H1 (cell line): ENCODE data around the gene PLEKHG5. TPM values are rescaled to one million over a fixed set of nuclear protein-coding genes. Genes with fewer than 3 reads are reported as not detected.

Source experiments
- CTCF ChIA-PET: fragments of 300-600 bp; sonication (Branson Sonifier 250); formaldehyde crosslinking; loops from one replicate; lab custom pipeline; 2021; ENCODE audit not compliant: partially characterized antibody; lab: Charles Lee
- POLR2A ChIA-PET: fragments of 300-600 bp; sonication (Branson Sonifier 250); formaldehyde crosslinking; loops from one replicate; lab custom pipeline; 2021; ENCODE audit warnings: inconsistent platforms; ENCODE audit not compliant: partially characterized antibody; lab: Charles Lee
- DNase-seq, 2 experiments: peaks; one replicate each; pipeline versions ENCODE4 v3.0.0 to v3.0.0-alpha.2; 2010 to 2022; ENCODE audit warnings: low spot score in 2 of 2, low read depth in 1 of 2, mixed read lengths in 1 of 2
- FAIRE-seq: peaks from 2 replicates; lab custom pipeline; 2011; peaks lifted over from hg19 to GRCh38; lab: Jason Lieb, UNC
- H2AFZ ChIP-seq: 2 replicates; pipeline ENCODE4 v1.8.1; 2012; ENCODE audit warnings: low read length, inconsistent platforms
- H2AK5ac ChIP-seq: 2 replicates; pipeline ENCODE4 v1.6.1; 2013; ENCODE audit warnings: low read depth, low read length
- H2BK120ac ChIP-seq: replicated peaks from 2 replicates; pipeline ENCODE3; 2013; ENCODE audit warnings: low read depth, low read length, inconsistent platforms
- H2BK12ac ChIP-seq: 2 replicates; pipeline ENCODE4 v1.6.1; 2013; ENCODE audit warnings: low read depth, low read length
- H2BK15ac ChIP-seq: 2 replicates; pipeline ENCODE4 v1.6.1; 2013; ENCODE audit warnings: low read length
- H2BK20ac ChIP-seq: 2 replicates; pipeline ENCODE4 v1.6.1; 2013; ENCODE audit warnings: low read length
- H2BK5ac ChIP-seq: 2 replicates; pipeline ENCODE4 v1.6.1; 2013; ENCODE audit warnings: low read depth, low read length
- H3K14ac ChIP-seq: 2 replicates; pipeline ENCODE4 v1.6.1; 2013; ENCODE audit warnings: inconsistent platforms; ENCODE audit not compliant: insufficient read length
- H3K18ac ChIP-seq: 2 replicates; pipeline ENCODE4 v1.6.1; 2013; ENCODE audit warnings: low read length; ENCODE audit errors: extremely low read depth
- H3K23ac ChIP-seq: 2 replicates; pipeline ENCODE4 v1.6.1; 2013; ENCODE audit warnings: inconsistent platforms; ENCODE audit not compliant: insufficient read length
- H3K23me2 ChIP-seq: 2 replicates; pipeline ENCODE4 v1.6.1; 2013; ENCODE audit warnings: low read depth, low read length
- H3K27ac ChIP-seq: 2 replicates; pipeline ENCODE4 v1.6.1; 2011; ENCODE audit warnings: low read depth, low read length, inconsistent platforms
- H3K27me3 ChIP-seq, 4 experiments: replicated peaks in 1 of 4; 1 replicate in 1 of 4; 2 replicates in 3 of 4; pipeline versions ENCODE4 v1.6.1 to v1.8.1; 2011 to 2013; ENCODE audit warnings: low read length in 3 of 4, mild to moderate bottlenecking in 3 of 4, inconsistent platforms in 2 of 4, mixed read lengths in 2 of 4, moderate library complexity in 1 of 4; ENCODE audit not compliant: control insufficient read depth in 3 of 4, insufficient read depth in 3 of 4; ENCODE audit errors: extremely low read depth in 1 of 4
- H3K36me3 ChIP-seq, 4 experiments: 2 replicates each; pipeline versions ENCODE4 v1.6.1 to v1.8.1; 2011 to 2013; ENCODE audit warnings: mild to moderate bottlenecking in 4 of 4, low read length in 3 of 4, moderate library complexity in 2 of 4, control low read depth in 1 of 4, inconsistent platforms in 1 of 4; ENCODE audit not compliant: insufficient read depth in 4 of 4, control insufficient read depth in 2 of 4
- H3K4ac ChIP-seq: replicated peaks from 2 replicates; pipeline ENCODE3; 2013; ENCODE audit warnings: low read length, low read depth, mixed read lengths, inconsistent platforms; ENCODE audit not compliant: insufficient read length
- H3K4me1 ChIP-seq, 4 experiments: replicated peaks in 1 of 4; 1 replicate in 1 of 4; 2 replicates in 3 of 4; pipeline versions ENCODE4 v1.6.1 to v1.8.1; 2011 to 2013; ENCODE audit warnings: low read length in 3 of 4, inconsistent platforms in 2 of 4, mixed read lengths in 1 of 4; ENCODE audit not compliant: insufficient read depth in 4 of 4, control insufficient read depth in 3 of 4
- H3K4me2 ChIP-seq, 2 experiments: 2 replicates each; pipeline versions ENCODE4 v1.6.1 to v1.8.1; 2011 to 2013; ENCODE audit warnings: low read depth in 2 of 2, low read length in 2 of 2, control low read depth in 1 of 2, inconsistent platforms in 1 of 2, mild to moderate bottlenecking in 1 of 2; ENCODE audit not compliant: insufficient read depth in 1 of 2
- H3K4me3 ChIP-seq, 4 experiments: fragments of 200-600, 300-600 bp in 1 of 4; sonication (generic), shearing (Covaris generic), sonication (Bioruptor Twin) in 1 of 4; 2 replicates each; pipeline versions ENCODE4 v1.5.1 to v1.8.1; 2011 to 2016; ENCODE audit warnings: low read length in 4 of 4, low read depth in 3 of 4, control low read depth in 2 of 4, inconsistent platforms in 2 of 4, mild to moderate bottlenecking in 2 of 4, mixed read lengths in 1 of 4, moderate library complexity in 1 of 4; ENCODE audit not compliant: insufficient read depth in 2 of 4; ENCODE audit errors: extremely low read depth in 1 of 4
- H3K56ac ChIP-seq: replicated peaks from 2 replicates; pipeline ENCODE3; 2013; ENCODE audit warnings: low read depth, mild to moderate bottlenecking, mixed read lengths, low read length, inconsistent platforms; ENCODE audit not compliant: insufficient read length
- H3K79me1 ChIP-seq: 2 replicates; pipeline ENCODE4 v1.6.1; 2013; ENCODE audit warnings: low read depth, low read length, control low read depth
- H3K79me2 ChIP-seq, 2 experiments: 2 replicates each; pipeline versions ENCODE4 v1.6.1 to v1.8.1; 2012 to 2013; ENCODE audit warnings: low read length in 2 of 2, mild to moderate bottlenecking in 2 of 2, inconsistent platforms in 1 of 2; ENCODE audit not compliant: insufficient read depth in 2 of 2, control insufficient read depth in 1 of 2
- H3K9ac ChIP-seq, 4 experiments: replicated peaks in 1 of 4; 1 replicate in 1 of 4; 2 replicates in 3 of 4; pipeline versions ENCODE4 v1.6.1 to v1.8.1; 2011 to 2013; ENCODE audit warnings: low read depth in 3 of 4, low read length in 3 of 4, control low read depth in 2 of 4, mild to moderate bottlenecking in 2 of 4, moderate library complexity in 2 of 4, inconsistent platforms in 1 of 4; ENCODE audit errors: extremely low read depth in 1 of 4
- H3K9me3 ChIP-seq, 2 experiments: 2 replicates each; pipeline versions ENCODE4 v1.6.1 to v1.8.1; 2012 to 2013; ENCODE audit warnings: mild to moderate bottlenecking in 2 of 2, moderate library complexity in 2 of 2, control low read depth in 1 of 2, inconsistent platforms in 1 of 2, low read depth in 1 of 2, low read length in 1 of 2, mixed read lengths in 1 of 2; ENCODE audit not compliant: insufficient read depth in 2 of 2
- H4K20me1 ChIP-seq, 2 experiments: replicated peaks in 1 of 2; 2 replicates each; pipeline versions ENCODE3 to v1.8.1; 2011 to 2013; ENCODE audit warnings: inconsistent platforms in 2 of 2, low read length in 2 of 2, mild to moderate bottlenecking in 1 of 2; ENCODE audit not compliant: insufficient read depth in 2 of 2, control insufficient read depth in 1 of 2
- H4K5ac ChIP-seq: 2 replicates; pipeline ENCODE4 v1.6.1; 2013; ENCODE audit warnings: low read length, low read depth, mixed read lengths, inconsistent platforms; ENCODE audit not compliant: insufficient read length
- H4K8ac ChIP-seq: 2 replicates; pipeline ENCODE4 v1.8.0; 2013; ENCODE audit warnings: mild to moderate bottlenecking, moderate library complexity, low read length, inconsistent platforms; ENCODE audit not compliant: insufficient read depth; ENCODE audit errors: extremely low read depth
- H4K91ac ChIP-seq: replicated peaks from 2 replicates; pipeline ENCODE3; 2013; ENCODE audit warnings: low read length, mixed read lengths, inconsistent platforms; ENCODE audit not compliant: insufficient read length
- SP4 ChIP-seq: IDR thresholded peaks from 2 replicates; pipeline ENCODE4 v1.6.1; 2012; ENCODE audit warnings: low read length, inconsistent platforms
- WGBS, 2 experiments: shearing (Covaris generic) in 1 of 2; methylation state at CpG; one replicate each; pipeline versions ENCODE4 v1.1.6 to v1.1.7; 2013 to 2015; ENCODE audit warnings: low lambda C conversion rate in 2 of 2, mixed read lengths in 2 of 2, inconsistent platforms in 1 of 2, low coverage in 1 of 2, missing lambda C conversion rate in 1 of 2; ENCODE audit not compliant: insufficient replicate concordance in 2 of 2, insufficient coverage in 1 of 2, insufficient read length in 1 of 2; ENCODE audit errors: extremely low coverage in 1 of 2, missing lambda C conversion rate in 1 of 2; 5-methylcytosine and 5-hydroxymethylcytosine counted together
- polyA plus RNA-seq, 7 experiments: library from polyadenylated mRNA; depleted of rRNA in 3 of 7; stranded (reverse) in 5 of 7; unstranded in 2 of 7; fragments of >200 nt in 5 of 7; fragments of 200-250 nt in 2 of 7; gene quantifications; 1 replicate in 5 of 7; 2 replicates in 1 of 7; 4 replicates in 1 of 7; pipeline versions ENCODE4 v1.2.1 to v1.2.3, GENCODE V29; 2011 to 2013; ENCODE audit warnings: missing spikeins in 2 of 7, mixed read lengths in 2 of 7
- total RNA-seq: library from RNA; stranded (reverse); fragmentation: NEBNext Ultra II Directional; extraction: Animal tissue kit (Norgen Biotek cat#: 25700); gene quantifications from 2 replicates; pipeline ENCODE4 v1.2.1, GENCODE V29; 2021
- TF ChIP-seq, protein P1 (sequence below), 3 experiments: IDR thresholded peaks; 1 replicate in 2 of 3; 2 replicates in 1 of 3; pipeline versions ENCODE4 v1.5.1 to v1.6.1; 2011; ENCODE audit warnings: low read length in 3 of 3, mild to moderate bottlenecking in 3 of 3, inconsistent platforms in 2 of 3, low read depth in 1 of 3, moderate library complexity in 1 of 3; ENCODE audit not compliant: insufficient read depth in 1 of 3; ENCODE audit errors: control extremely low read depth in 1 of 3

PLEKHG5 gene
- total and polyA plus RNA-seq, 2 of the 8 experiments (the other 6 are each of a cell fraction or from before 2014, with no cell fraction given) = 10.4 to 13.8 TPM

DNA sequence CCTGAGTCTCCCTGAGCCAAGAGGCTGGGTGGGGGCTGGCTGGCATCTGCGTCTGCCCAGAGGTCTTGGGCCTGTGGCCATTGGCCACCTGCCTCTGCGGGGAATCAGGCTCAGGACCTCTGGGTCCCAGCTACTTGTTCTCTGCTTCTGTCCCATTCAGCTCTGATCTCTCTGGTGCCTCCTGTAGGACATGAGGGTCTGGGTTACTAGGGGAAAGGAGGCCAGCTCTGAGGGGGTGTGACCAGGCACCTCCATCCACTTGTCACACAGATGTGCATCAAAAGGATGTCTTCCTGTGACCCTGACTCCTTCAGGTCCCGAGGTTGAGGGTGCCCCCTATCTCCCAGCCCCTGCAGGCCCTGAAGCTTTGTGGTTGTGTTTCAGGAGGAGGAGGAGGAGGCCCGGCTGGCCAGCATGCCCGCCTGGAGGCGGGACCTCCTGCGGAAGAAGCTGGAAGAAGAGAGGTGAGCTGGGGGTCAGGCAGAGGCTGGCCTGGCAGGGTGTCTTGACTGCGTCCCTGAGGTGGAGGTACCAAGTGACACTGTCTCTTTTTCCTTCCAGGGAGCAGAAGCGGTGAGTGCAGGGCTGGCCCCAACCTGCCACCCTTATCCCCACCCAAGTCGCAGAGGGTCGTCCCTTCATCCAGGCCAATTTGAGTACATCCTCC lies 34.5 kb downstream of the PLEKHG5 start:
- Histone ChIP-seq H3K79me2 (no peaks in the 10 kb centered on the region), H3K9ac (no peak overlapping the region), H3K4me3 (no peak overlapping the region), H3K18ac (no peak overlapping the region), H3K27me3 (peaks cover 5 to 35% (median 21%) of the 10 kb centered on the region in 4 experiments; a peak in 6 of 7 replicates), H4K91ac (no peak overlapping the region), H3K9me3 (no peaks in the 10 kb centered on the region; a peak in 1 of 4 replicates), H4K5ac (no peak overlapping the region), H2AFZ (no peak overlapping the region), H3K36me3 (peaks cover 0 to 6% (median 0%) of the 10 kb centered on the region in 4 experiments; a peak in 1 of 8 replicates), H3K4me1 (peaks cover 0 to 25% (median 13%) of the 10 kb centered on the region in 4 experiments; a peak in 5 of 7 replicates), H3K27ac (no peak overlapping the region), H3K79me1 (no peaks in the 10 kb centered on the region), H2BK5ac (no peak overlapping the region), H2BK15ac (no peak overlapping the region), H4K8ac (no peak overlapping the region), H2BK12ac (no peak overlapping the region), H3K4me2 (no peak overlapping the region), H3K23ac (no peak overlapping the region), H3K4ac (no peak overlapping the region), H3K23me2 (peaks cover 3% of the 10 kb centered on the region; the same call in 1 of the 2 replicates), H2AK5ac (no peak overlapping the region), H2BK20ac (no peak overlapping the region), H3K14ac (no peak overlapping the region), H4K20me1 (no peaks in the 10 kb centered on the region), H3K56ac (no peak overlapping the region), H2BK120ac (no peak overlapping the region)
- peak; percentile 48 for FAIRE-seq
- TF ChIP-seq, protein P1, sequence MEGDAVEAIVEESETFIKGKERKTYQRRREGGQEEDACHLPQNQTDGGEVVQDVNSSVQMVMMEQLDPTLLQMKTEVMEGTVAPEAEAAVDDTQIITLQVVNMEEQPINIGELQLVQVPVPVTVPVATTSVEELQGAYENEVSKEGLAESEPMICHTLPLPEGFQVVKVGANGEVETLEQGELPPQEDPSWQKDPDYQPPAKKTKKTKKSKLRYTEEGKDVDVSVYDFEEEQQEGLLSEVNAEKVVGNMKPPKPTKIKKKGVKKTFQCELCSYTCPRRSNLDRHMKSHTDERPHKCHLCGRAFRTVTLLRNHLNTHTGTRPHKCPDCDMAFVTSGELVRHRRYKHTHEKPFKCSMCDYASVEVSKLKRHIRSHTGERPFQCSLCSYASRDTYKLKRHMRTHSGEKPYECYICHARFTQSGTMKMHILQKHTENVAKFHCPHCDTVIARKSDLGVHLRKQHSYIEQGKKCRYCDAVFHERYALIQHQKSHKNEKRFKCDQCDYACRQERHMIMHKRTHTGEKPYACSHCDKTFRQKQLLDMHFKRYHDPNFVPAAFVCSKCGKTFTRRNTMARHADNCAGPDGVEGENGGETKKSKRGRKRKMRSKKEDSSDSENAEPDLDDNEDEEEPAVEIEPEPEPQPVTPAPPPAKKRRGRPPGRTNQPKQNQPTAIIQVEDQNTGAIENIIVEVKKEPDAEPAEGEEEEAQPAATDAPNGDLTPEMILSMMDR (IDR thresholded peaks at IDR 0.05; ENCODE audit: control extremely low read depth in 1 of 3, insufficient read depth in 1 of 3, low read depth in 1 of 3, low read length in 3 of 3) = peak in 1 of 3 experiments; percentile 32; a peak in 1 of 4 replicates
- no peak for TF ChIP-seq SP4
- DNase-seq = no peak
- ChIA-PET POLR2A (interaction anchor here (0.6 to 12.2 kb wide), 2 partner anchors 14 to 42 kb away, joined by 3 to 123 read pairs; partner anchors contain the start of gene TNFRSF25), CTCF (interaction anchor here (0.6 to 6.0 kb wide), 16 partner anchors 8 to 208 kb away, joined by 3 to 75 read pairs (median 5); partner anchors contain the start of genes PLEKHG5 and TNFRSF25)
- WGBS, 2 experiments = 85% methylated on average over 11 of the region's 11 CpGs; no CpG with 5 or more reads in 1 of the 2 experiments
